Measurements from ENCODE around the gene PLXNA2. TPM values are rescaled to one million over a fixed set of nuclear protein-coding genes. Genes with fewer than 3 reads are reported as not detected.

The PLXNA2 gene
- total RNA-seq, 2 experiments from 2014 or later: 0.13 to 0.23 TPM

GRCh38 chr1:208187499-208188041 is 56.6 kb downstream of the PLXNA2 start:
- ChIA-PET CTCF (interaction anchor here (1.3 kb wide), 1 partner anchor 56 kb away, joined by 3 read pairs; no protein-coding TSS in a partner anchor), POLR2A (no interaction called here)
- DNase-seq (no peak), ATAC-seq (no peak)
- no peak for TF ChIP-seq CTCF (IDR thresholded peaks at IDR 0.05)
- intact Hi-C loops (cut with micrococcal nuclease): no loop called here
- H3K27ac Mint-ChIP-seq: no peak overlapping the region
- no peaks in the 10 kb centered on the region for H3K9me3 Mint-ChIP-seq
- no peaks in the 10 kb centered on the region for H3K36me3 Mint-ChIP-seq (ENCODE audit: low read depth)
- H3K27me3 Mint-ChIP-seq: peaks cover 10% of the 10 kb centered on the region
- H3K4me1 Mint-ChIP-seq (ENCODE audit: low read depth): peaks cover 9% of the 10 kb centered on the region
- H3K4me3 Mint-ChIP-seq: no peak overlapping the region

GRCh38 chr1:208185801-208186231 is 58.4 kb downstream of the PLXNA2 start:
- no peak overlapping the region for H3K4me3 Mint-ChIP-seq
- no peaks in the 10 kb centered on the region for H3K36me3 Mint-ChIP-seq (ENCODE audit: low read depth)
- POLR2A ChIA-PET: no interaction called here
- H3K27ac Mint-ChIP-seq: no peak overlapping the region
- H3K9me3 Mint-ChIP-seq: no peaks in the 10 kb centered on the region
- no peak for ATAC-seq
- CTCF ChIA-PET: no interaction called here
- no peak for DNase-seq
- no peak for TF ChIP-seq CTCF (IDR thresholded peaks at IDR 0.05)
- intact Hi-C loops (cut with micrococcal nuclease): no loop called here
- peaks cover 9% of the 10 kb centered on the region for H3K4me1 Mint-ChIP-seq (ENCODE audit: low read depth)
- H3K27me3 Mint-ChIP-seq: peaks cover 10% of the 10 kb centered on the region

- ChIA-PET CTCF (interaction anchor here (1.6 kb wide), 1 partner anchor 53 kb away, joined by 3 read pairs; no protein-coding TSS in a partner anchor), POLR2A (no interaction called here)
- Mint-ChIP-seq H3K27ac (no peak overlapping the region), H3K36me3 (ENCODE audit: low read depth) (no peaks in the 10 kb centered on the region), H3K9me3 (no peaks in the 10 kb centered on the region), H3K4me1 (ENCODE audit: low read depth) (peaks cover 9% of the 10 kb centered on the region), H3K27me3 (peaks cover 10% of the 10 kb centered on the region), H3K4me3 (no peak overlapping the region)
- intact Hi-C loops (cut with micrococcal nuclease): no loop called here
- DNase-seq: no peak
- TF ChIP-seq CTCF (IDR thresholded peaks at IDR 0.05): no peak
- ATAC-seq: no peak
Observed at GRCh38 chr1:208184966-208185654, 59.1 kb downstream of the PLXNA2 start.

- H3K27ac Mint-ChIP-seq: no peak overlapping the region
- DNase-seq (peak; percentile 26), ATAC-seq (peak; percentile 82)
- no peaks in the 10 kb centered on the region for H3K9me3 Mint-ChIP-seq
- peaks cover 10% of the 10 kb centered on the region for H3K27me3 Mint-ChIP-seq
- H3K4me1 Mint-ChIP-seq (ENCODE audit: low read depth): peaks cover 5% of the 10 kb centered on the region
- intact Hi-C loops (cut with micrococcal nuclease): no loop called here
- no peak overlapping the region for H3K4me3 Mint-ChIP-seq
- TF ChIP-seq CTCF (IDR thresholded peaks at IDR 0.05): no peak
- ChIA-PET CTCF (interaction anchor here (1.6 kb wide), 1 partner anchor 52 kb away, joined by 3 read pairs; no protein-coding TSS in a partner anchor), POLR2A (no interaction called here)
- H3K36me3 Mint-ChIP-seq (ENCODE audit: low read depth): no peaks in the 10 kb centered on the region
Observed at GRCh38 chr1:208183977-208184911, 59.9 kb downstream of the PLXNA2 start.
